HepG2 (cell line): ENCODE measurements around the gene NOVA2. TPM values are rescaled to one million over a fixed set of nuclear protein-coding genes. Genes with fewer than 3 reads are reported as not detected.

Experiments
- ATAC-seq: fragments of 200-7000 bp; cut with Tn5 transposase; 3 replicates; pipeline ENCODE4 v1.9.1; 2020; ENCODE audit warnings: mild to moderate bottlenecking, moderate library complexity
- BruUV-seq: library from RNA; stranded (reverse); fragments of 400-500 nt; replicated peaks from 2 replicates; lab custom pipeline; 2021; lab: Mats Ljungman, UMichigan
- CTCF ChIA-PET: fragments of 300-600 bp; formaldehyde crosslinking; extraction: SDS; loops from one replicate; lab custom pipeline; 2021; ENCODE audit warnings: low total read pairs, inconsistent platforms, low intra/inter-chr PET ratio; lab: Yijun Ruan, JAX
- POLR2A ChIA-PET: fragments of 350-600 bp; sonication (Branson Sonifier 250); formaldehyde crosslinking; loops from one replicate; lab custom pipeline; 2020; ENCODE audit warnings: antibody characterized with exemption, inconsistent platforms; lab: Yijun Ruan, JAX
- DNase-seq: peaks from one replicate; pipeline ENCODE4 v3.0.0-alpha.2; 2015; ENCODE audit warnings: low spot score
- FAIRE-seq: peaks from 3 replicates; lab custom pipeline; 2011; peaks lifted over from hg19 to GRCh38; lab: Jason Lieb, UNC
- H2AFZ ChIP-seq: one replicate; pipeline ENCODE4 v1.6.1; 2011; ENCODE audit warnings: low read length, inconsistent platforms
- H3K27ac ChIP-seq: fragments of 300-600 bp; 3 replicates; pipeline ENCODE4 v1.8.0; 2011; ENCODE audit warnings: mixed run types, mild to moderate bottlenecking, mixed read lengths, low read length, inconsistent platforms; ENCODE audit not compliant: insufficient read depth; ENCODE audit errors: extremely low read length
- H3K27me3 ChIP-seq, 2 experiments: fragments of 200-600 bp in 1 of 2; 2 replicates in 1 of 2; 3 replicates in 1 of 2; pipeline versions ENCODE4 v1.6.0 to v1.8.0; 2011; ENCODE audit warnings: low read length in 2 of 2, mild to moderate bottlenecking in 2 of 2, moderate library complexity in 2 of 2, inconsistent platforms in 1 of 2; ENCODE audit not compliant: insufficient read depth in 2 of 2, control insufficient read depth in 1 of 2
- H3K36me3 ChIP-seq, 2 experiments: fragments of 200-600 bp in 1 of 2; replicated peaks in 1 of 2; 2 replicates in 1 of 2; 3 replicates in 1 of 2; pipeline versions ENCODE4 v1.5.1 to v1.8.0; 2011; ENCODE audit warnings: low read length in 2 of 2, inconsistent platforms in 1 of 2; ENCODE audit not compliant: insufficient read depth in 2 of 2, control insufficient read depth in 1 of 2
- H3K4me1 ChIP-seq: 2 replicates; pipeline ENCODE4 v1.5.1; 2012; ENCODE audit warnings: low read length, inconsistent platforms; ENCODE audit not compliant: insufficient read depth
- H3K4me2 ChIP-seq: 2 replicates; pipeline ENCODE4 v1.6.0; 2011; ENCODE audit warnings: low read depth, low read length, inconsistent platforms
- H3K4me3 ChIP-seq, 3 experiments: fragments of 200-600 bp in 1 of 3; sonication (generic), shearing (Covaris generic) in 1 of 3; replicated peaks in 1 of 3; 2 replicates each; pipeline ENCODE4 v1.5.1; 2011 to 2016; ENCODE audit warnings: low read length in 3 of 3, inconsistent platforms in 2 of 3, low read depth in 2 of 3, mild to moderate bottlenecking in 2 of 3, control low read depth in 1 of 3, mixed read lengths in 1 of 3; ENCODE audit not compliant: insufficient read depth in 1 of 3
- H3K79me2 ChIP-seq: one replicate; pipeline ENCODE4 v1.6.1; 2011; ENCODE audit warnings: low read length, inconsistent platforms; ENCODE audit not compliant: insufficient read depth
- H3K9ac ChIP-seq: 2 replicates; pipeline ENCODE4 v1.6.0; 2011; ENCODE audit warnings: mild to moderate bottlenecking, low read depth, low read length, inconsistent platforms; ENCODE audit not compliant: insufficient read depth
- H3K9me3 ChIP-seq: 2 replicates; pipeline ENCODE4 v1.5.1; 2012; ENCODE audit warnings: mild to moderate bottlenecking, low read length
- H4K20me1 ChIP-seq: 2 replicates; pipeline ENCODE4 v1.6.0; 2011; ENCODE audit warnings: inconsistent platforms, mild to moderate bottlenecking, low read length, moderate library complexity; ENCODE audit not compliant: insufficient read depth
- ARNTL ChIP-seq: sonication (generic); formaldehyde crosslinking; IDR thresholded peaks from 2 replicates; pipeline ENCODE4 v1.4.0; 2020; ENCODE audit warnings: mild to moderate bottlenecking, missing genetic modification reagents
- CEBPG ChIP-seq: IDR thresholded peaks from 2 replicates; pipeline ENCODE4 v1.6.1; 2016
- ESRRA ChIP-seq: sonication (generic); formaldehyde crosslinking; IDR thresholded peaks from 2 replicates; pipeline ENCODE4 v1.5.1; 2020; ENCODE audit warnings: mild to moderate bottlenecking, low read depth, missing genetic modification reagents
- GABPA ChIP-seq, 2 experiments: IDR thresholded peaks; 2 replicates each; pipeline ENCODE4 v1.6.1; 2011 to 2016; ENCODE audit warnings: low read depth in 2 of 2, low read length in 1 of 2, missing biosample characterization in 1 of 2, missing genetic modification characterization in 1 of 2
- GFI1 ChIP-seq: sonication (generic); formaldehyde crosslinking; IDR thresholded peaks from 2 replicates; pipeline ENCODE4 v1.5.0; 2020; ENCODE audit warnings: missing genetic modification reagents, mild to moderate bottlenecking, borderline replicate concordance
- HES4 ChIP-seq: sonication (generic); formaldehyde crosslinking; IDR thresholded peaks from 2 replicates; pipeline ENCODE4 v1.9.0; 2021; ENCODE audit warnings: mild to moderate bottlenecking, missing genetic modification reagents, borderline replicate concordance
- KLF16 ChIP-seq, 2 experiments: sonication (generic) in 1 of 2; formaldehyde crosslinking in 1 of 2; IDR thresholded peaks; 2 replicates each; pipeline versions ENCODE4 v1.6.1 to v1.8.0; 2016 to 2023; ENCODE audit warnings: missing genetic modification reagents in 2 of 2, missing compliant biosample characterization in 1 of 2
- NFE2 ChIP-seq: sonication (generic); formaldehyde crosslinking; IDR thresholded peaks from 2 replicates; pipeline ENCODE4 v1.4.0; 2020; ENCODE audit warnings: missing genetic modification reagents
- PPARG ChIP-seq: conservative IDR thresholded peaks from 2 replicates; pipeline ENCODE4 v1.6.1; 2016; ENCODE audit warnings: missing biosample characterization, missing genetic modification reagents
- RBM22 ChIP-seq: fragments of 200-400 bp; formaldehyde crosslinking; optimal IDR thresholded peaks from 2 replicates; pipeline ENCODE3; 2017; ENCODE audit warnings: mild to moderate bottlenecking, low read length, moderate library complexity
- SMYD3 ChIP-seq: sonication (generic); formaldehyde crosslinking; IDR thresholded peaks from 2 replicates; pipeline ENCODE4 v1.8.1; 2023; ENCODE audit warnings: mild to moderate bottlenecking, missing genetic modification reagents
- SP4 ChIP-seq: sonication (generic); formaldehyde crosslinking; IDR thresholded peaks from 2 replicates; pipeline ENCODE4 v1.8.1; 2023; ENCODE audit warnings: mild to moderate bottlenecking, missing genetic modification reagents
- ZBTB21 ChIP-seq: sonication (generic); formaldehyde crosslinking; IDR thresholded peaks from 2 replicates; pipeline ENCODE4 v1.4.0; 2020; ENCODE audit warnings: missing genetic modification reagents
- ZNF280B ChIP-seq: sonication (generic); formaldehyde crosslinking; IDR thresholded peaks from 2 replicates; pipeline ENCODE4 v1.5.0; 2020; ENCODE audit warnings: missing genetic modification reagents, mild to moderate bottlenecking, borderline replicate concordance
- ZNF30 ChIP-seq: sonication (generic); formaldehyde crosslinking; IDR thresholded peaks from 2 replicates; pipeline ENCODE4 v1.5.0; 2020; ENCODE audit warnings: mild to moderate bottlenecking, missing genetic modification reagents
- ZNF468 ChIP-seq: sonication (generic); formaldehyde crosslinking; IDR thresholded peaks from 2 replicates; pipeline ENCODE4 v1.8.0; 2022; ENCODE audit warnings: mild to moderate bottlenecking, moderate library complexity, missing genetic modification reagents
- ZNF746 ChIP-seq: sonication (generic); formaldehyde crosslinking; IDR thresholded peaks from 2 replicates; pipeline ENCODE4 v1.8.0; 2022; ENCODE audit warnings: mild to moderate bottlenecking, missing genetic modification reagents
- WGBS: methylation state at CpG from one replicate; pipeline ENCODE4 v1.1.6; 2017; ENCODE audit warnings: low lambda C conversion rate; 5-methylcytosine and 5-hydroxymethylcytosine counted together
- in situ Hi-C: cut with HindIII; loops from 2 replicates; pipeline ENCODE4 v1.10.0; 2017; ENCODE audit warnings: low pct_unique_long_range_greater_than_20kb; ENCODE audit not compliant: extremely low pct_ligation_motif_present
- intact Hi-C: fragments of 100-400 bp; cut with micrococcal nuclease; formaldehyde crosslinking; loops from one replicate; pipeline ENCODE4 v1.10.0; 2022; ENCODE audit not compliant: unreplicated experiment
- polyA plus RNA-seq, 8 experiments: library from polyadenylated mRNA; depleted of rRNA in 3 of 8; stranded (reverse) in 7 of 8; unstranded in 1 of 8; fragments of >200 nt; fragmentation: Illumina TruSeq in 4 of 8; extraction: Trizol in 4 of 8; gene quantifications; 2 replicates each; pipeline versions ENCODE4 v1.2.1 to v1.2.3, GENCODE V29; 2011 to 2016; ENCODE audit warnings: low read depth in 4 of 8, missing spikeins in 1 of 8, mixed read lengths in 1 of 8; ENCODE audit not compliant: insufficient read depth in 1 of 8
- total RNA-seq, 5 experiments: library from RNA; depleted of rRNA; stranded (reverse); fragments of >200 nt; fragmentation: Illumina TruSeq; extraction: Trizol; gene quantifications; 2 replicates each; pipeline ENCODE4 v1.2.3, GENCODE V29; 2016; ENCODE audit warnings: low read depth in 1 of 5
- TF ChIP-seq, protein P1 (sequence below): sonication (generic); formaldehyde crosslinking; IDR thresholded peaks from 2 replicates; pipeline ENCODE4 v1.8.0; 2022; ENCODE audit warnings: mild to moderate bottlenecking, missing genetic modification reagents, moderate library complexity
- TF ChIP-seq, protein P2 (sequence below): IDR thresholded peaks from 2 replicates; pipeline ENCODE4 v1.6.1; 2016; ENCODE audit warnings: control low read depth
- TF ChIP-seq, protein P3 (sequence below): sonication (generic); formaldehyde crosslinking; IDR thresholded peaks from 2 replicates; pipeline ENCODE4 v1.4.0; 2020; ENCODE audit warnings: missing genetic modification reagents

The NOVA2 gene
- total and polyA plus RNA-seq, 2 of the 13 experiments (the other 11 are each of a cell fraction or from before 2014, with no cell fraction given), result not detected

GRCh38 chr19:45938733-45939319, 34.8 kb downstream of the NOVA2 start (continued):
- TF ChIP-seq ZBTB21 (peak; percentile 68), GABPA (IDR thresholded peaks at IDR 0.05; ENCODE audit: low read depth, low read length) (no peak), GABPA (CRISPR knock-in tag; IDR thresholded peaks at IDR 0.05; ENCODE audit: low read depth) (peak; percentile 44)

DNA sequence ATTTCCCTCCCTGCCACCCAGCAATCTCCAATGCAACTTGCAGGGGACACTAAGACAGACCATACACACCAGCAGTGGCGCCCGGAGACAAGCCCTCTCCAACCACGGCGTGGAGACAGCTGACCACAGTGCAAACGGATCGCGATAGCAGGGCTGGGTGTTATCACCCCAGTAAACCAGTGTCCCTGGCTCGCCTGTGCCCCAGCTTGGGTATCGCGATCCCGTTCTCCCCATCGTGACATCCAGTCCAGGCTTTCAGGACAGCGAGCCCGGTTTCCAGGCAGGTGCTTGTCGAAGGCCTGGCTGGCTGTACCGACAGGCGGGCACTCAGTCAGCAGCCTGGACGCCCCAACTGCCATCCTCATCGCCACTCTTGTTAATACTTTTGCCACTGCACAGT, 38.4 kb downstream of the NOVA2 start:
- Histone ChIP-seq H3K27ac (no peak overlapping the region), H3K79me2 (no peaks in the 10 kb centered on the region), H3K27me3 (peaks cover 2 to 35% of the 10 kb centered on the region in 2 experiments), H3K4me3 (no peak overlapping the region), H3K4me1 (no peaks in the 10 kb centered on the region), H3K4me2 (no peak overlapping the region), H3K9ac (no peak overlapping the region), H3K9me3 (no peaks in the 10 kb centered on the region), H3K36me3 (no peaks in the 10 kb centered on the region), H4K20me1 (no peaks in the 10 kb centered on the region), H2AFZ (no peak overlapping the region)
- no peak for TF ChIP-seq NFE2 (CRISPR knock-in tag)
- TF ChIP-seq CEBPG (CRISPR knock-in tag), result no peak
- no peak for TF ChIP-seq ZNF280B (CRISPR knock-in tag)
- no peak for TF ChIP-seq SP4
- no peak for TF ChIP-seq ZNF468
- TF ChIP-seq PPARG (CRISPR knock-in tag), result no peak
- TF ChIP-seq, protein P1, sequence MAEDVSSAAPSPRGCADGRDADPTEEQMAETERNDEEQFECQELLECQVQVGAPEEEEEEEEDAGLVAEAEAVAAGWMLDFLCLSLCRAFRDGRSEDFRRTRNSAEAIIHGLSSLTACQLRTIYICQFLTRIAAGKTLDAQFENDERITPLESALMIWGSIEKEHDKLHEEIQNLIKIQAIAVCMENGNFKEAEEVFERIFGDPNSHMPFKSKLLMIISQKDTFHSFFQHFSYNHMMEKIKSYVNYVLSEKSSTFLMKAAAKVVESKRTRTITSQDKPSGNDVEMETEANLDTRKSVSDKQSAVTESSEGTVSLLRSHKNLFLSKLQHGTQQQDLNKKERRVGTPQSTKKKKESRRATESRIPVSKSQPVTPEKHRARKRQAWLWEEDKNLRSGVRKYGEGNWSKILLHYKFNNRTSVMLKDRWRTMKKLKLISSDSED (CRISPR knock-in tag), result no peak
- TF ChIP-seq ESRRA, result no peak
- TF ChIP-seq ZNF30, result no peak
- no peak for TF ChIP-seq RBM22
- TF ChIP-seq, protein P2, sequence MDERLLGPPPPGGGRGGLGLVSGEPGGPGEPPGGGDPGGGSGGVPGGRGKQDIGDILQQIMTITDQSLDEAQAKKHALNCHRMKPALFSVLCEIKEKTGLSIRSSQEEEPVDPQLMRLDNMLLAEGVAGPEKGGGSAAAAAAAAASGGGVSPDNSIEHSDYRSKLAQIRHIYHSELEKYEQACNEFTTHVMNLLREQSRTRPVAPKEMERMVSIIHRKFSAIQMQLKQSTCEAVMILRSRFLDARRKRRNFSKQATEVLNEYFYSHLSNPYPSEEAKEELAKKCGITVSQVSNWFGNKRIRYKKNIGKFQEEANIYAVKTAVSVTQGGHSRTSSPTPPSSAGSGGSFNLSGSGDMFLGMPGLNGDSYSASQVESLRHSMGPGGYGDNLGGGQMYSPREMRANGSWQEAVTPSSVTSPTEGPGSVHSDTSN, result no peak
- no peak for TF ChIP-seq GFI1 (CRISPR knock-in tag)
- TF ChIP-seq KLF16 (CRISPR knock-in tag; IDR thresholded peaks at IDR 0.05), result no peak
- TF ChIP-seq ZNF746 (CRISPR knock-in tag), result no peak
- TF ChIP-seq SMYD3 (CRISPR knock-in tag), result no peak
- TF ChIP-seq HES4, result no peak
- TF ChIP-seq, protein P3, sequence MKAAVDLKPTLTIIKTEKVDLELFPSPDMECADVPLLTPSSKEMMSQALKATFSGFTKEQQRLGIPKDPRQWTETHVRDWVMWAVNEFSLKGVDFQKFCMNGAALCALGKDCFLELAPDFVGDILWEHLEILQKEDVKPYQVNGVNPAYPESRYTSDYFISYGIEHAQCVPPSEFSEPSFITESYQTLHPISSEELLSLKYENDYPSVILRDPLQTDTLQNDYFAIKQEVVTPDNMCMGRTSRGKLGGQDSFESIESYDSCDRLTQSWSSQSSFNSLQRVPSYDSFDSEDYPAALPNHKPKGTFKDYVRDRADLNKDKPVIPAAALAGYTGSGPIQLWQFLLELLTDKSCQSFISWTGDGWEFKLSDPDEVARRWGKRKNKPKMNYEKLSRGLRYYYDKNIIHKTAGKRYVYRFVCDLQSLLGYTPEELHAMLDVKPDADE, result no peak
- no peak for TF ChIP-seq ARNTL (CRISPR knock-in tag)
- no TSS peak for BruUV-seq
- in situ Hi-C loops, result no loop called here
- DNase-seq, result no peak
- no peak for FAIRE-seq
- no peak for ATAC-seq
- ChIA-PET POLR2A (no interaction called here), CTCF (no interaction called here)
- intact Hi-C loops, result no loop called here
- 12% methylated on average over 6 of the region's 19 CpGs for WGBS
